ENCODE data around the gene BPNT1.
A peak's percentile ranks its signal among the peaks of the same experiment; 100 is the strongest.
"Not testable (repeated sequence)": the region's sequence is repeated elsewhere in the genome, so short reads cannot be mapped to it uniquely, and the experiment has no call there.

Gene BPNT1

DNA sequence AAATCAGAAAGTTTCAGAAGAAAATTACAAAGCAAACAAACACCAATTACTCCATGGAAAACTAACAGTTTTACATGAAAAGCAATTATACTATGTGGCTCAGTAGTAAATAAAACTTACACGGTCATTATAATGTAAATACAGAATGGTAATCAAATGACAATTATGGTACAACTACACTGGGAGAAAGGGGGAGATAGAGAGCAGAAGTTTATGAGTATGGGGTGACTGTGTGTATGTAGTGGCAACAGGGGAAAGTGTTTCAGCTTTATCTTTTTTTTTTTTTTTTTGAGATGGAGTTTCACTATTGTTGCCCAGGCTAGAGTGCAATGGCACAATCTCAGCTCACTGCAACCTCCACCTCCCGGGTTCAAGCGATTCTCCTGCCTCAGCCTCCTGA is 51.8 kb downstream of the BPNT1 start:
- not testable (repeated sequence) for H3K4me1 ChIP-seq (ENCODE audit: insufficient read depth, low read length, poor library complexity, severe bottlenecking)
- peak; percentile 46 for TF ChIP-seq CTCF (conservative IDR thresholded peaks at IDR 0.05; ENCODE audit: low read length)
- peaks cover 29% of the 10 kb centered on the region; the same call in 1 of the 2 replicates for H3K36me3 ChIP-seq (ENCODE audit: insufficient read depth, low read length)

DNA sequence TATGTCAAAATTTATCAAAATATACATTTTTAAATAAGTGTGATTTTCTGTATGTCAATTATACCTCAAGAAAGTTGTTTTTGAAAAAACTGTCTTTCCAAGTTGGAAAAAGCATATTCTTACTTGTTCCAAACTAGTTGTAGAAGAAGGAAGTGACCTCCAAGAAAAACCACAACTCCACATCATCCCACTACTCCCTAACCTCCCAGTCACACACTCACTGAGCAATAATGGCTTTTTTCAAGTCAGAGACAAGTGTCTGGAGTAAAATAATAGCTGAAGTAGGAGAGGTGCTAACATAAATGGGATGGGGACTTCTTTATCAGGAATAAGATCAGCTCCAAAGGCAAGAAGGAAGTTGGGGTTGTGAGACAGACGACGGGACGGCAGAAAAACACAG is 56.7 kb downstream of the BPNT1 start:
- H4K20me1 ChIP-seq (ENCODE audit: insufficient read depth, low read length, poor library complexity, severe bottlenecking) = peaks cover 7% of the 10 kb centered on the region
- no peak overlapping the region for H3K4me3 ChIP-seq (ENCODE audit: low read length, poor library complexity, severe bottlenecking)
- H2AFZ ChIP-seq (ENCODE audit: low read length) = no peak overlapping the region
- no peak for TF ChIP-seq CTCF (conservative IDR thresholded peaks at IDR 0.05; ENCODE audit: low read length)
- no peak for TF ChIP-seq EZH2phosphoT487 (IDR thresholded peaks at IDR 0.05; ENCODE audit: borderline replicate concordance)
- no peaks in the 10 kb centered on the region for H3F3A ChIP-seq (ENCODE audit: low read depth)
- H3K9me3 ChIP-seq (ENCODE audit: insufficient read depth, low read depth, low read length) = no peaks in the 10 kb centered on the region
- no peaks in the 10 kb centered on the region for H3K27me3 ChIP-seq (ENCODE audit: insufficient read depth, low read length, poor library complexity, severe bottlenecking)
- H3K36me3 ChIP-seq (ENCODE audit: insufficient read depth, low read length) = peaks cover 61% of the 10 kb centered on the region; the same call in 1 of the 2 replicates
- no peaks in the 10 kb centered on the region for H3K4me1 ChIP-seq (ENCODE audit: insufficient read depth, low read length, poor library complexity, severe bottlenecking)
- peaks cover 34% of the 10 kb centered on the region for H3K79me2 ChIP-seq (ENCODE audit: insufficient read depth, low read length)
- H3K9me2 ChIP-seq (replicated peaks; ENCODE audit: low read depth, low read length) = no peaks in the 10 kb centered on the region
- no peak overlapping the region for H3K9ac ChIP-seq (ENCODE audit: low read depth, low read length, poor library complexity, severe bottlenecking)
- H3K4me2 ChIP-seq (ENCODE audit: low read depth, low read length, poor library complexity, severe bottlenecking) = no peak overlapping the region

More for the DNA sequence above, 51.8 kb downstream of the BPNT1 start:
- not testable (repeated sequence) for H2AFZ ChIP-seq (ENCODE audit: low read length); H3K9me2 ChIP-seq (replicated peaks; ENCODE audit: low read depth, low read length); H3K9me3 ChIP-seq (ENCODE audit: insufficient read depth, low read depth, low read length); H3F3A ChIP-seq (ENCODE audit: low read depth); H3K27me3 ChIP-seq (ENCODE audit: insufficient read depth, low read length, poor library complexity, severe bottlenecking); H3K9ac ChIP-seq (ENCODE audit: low read depth, low read length, poor library complexity, severe bottlenecking); H4K20me1 ChIP-seq (ENCODE audit: insufficient read depth, low read length, poor library complexity, severe bottlenecking)
- Histone ChIP-seq H3K4me3 (ENCODE audit: low read length, poor library complexity, severe bottlenecking) (peak overlapping the region; percentile 2), H3K79me2 (ENCODE audit: insufficient read depth, low read length) (peaks cover 65% of the 10 kb centered on the region), H3K4me2 (ENCODE audit: low read depth, low read length, poor library complexity, severe bottlenecking) (peak overlapping the region; percentile 41)

DNA sequence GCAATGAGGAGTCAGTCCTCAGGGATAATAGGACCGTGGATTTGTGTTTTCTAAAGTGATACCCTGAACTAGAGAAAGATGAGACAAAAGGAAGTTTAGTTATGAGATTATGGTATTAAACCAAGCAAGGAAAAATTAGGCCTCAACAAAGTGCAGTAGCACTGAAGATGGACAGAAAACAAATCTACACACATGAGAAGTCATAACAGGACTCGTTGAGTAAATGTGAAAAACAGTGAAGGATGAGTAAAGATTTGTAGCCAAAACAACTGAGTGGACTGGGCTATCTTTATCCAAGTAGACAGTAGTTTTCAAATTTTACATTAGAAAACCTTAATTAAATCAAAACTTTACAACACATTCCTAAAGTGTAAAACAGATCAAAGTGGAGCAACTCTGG is 58.3 kb downstream of the BPNT1 start:
- Histone ChIP-seq H3K9me3 (ENCODE audit: insufficient read depth, low read depth, low read length) (no peaks in the 10 kb centered on the region), H3K27me3 (ENCODE audit: insufficient read depth, low read length, poor library complexity, severe bottlenecking) (no peaks in the 10 kb centered on the region), H3K36me3 (ENCODE audit: insufficient read depth, low read length) (peaks cover 61% of the 10 kb centered on the region; the same call in 1 of the 2 replicates), H3K9me2 (replicated peaks; ENCODE audit: low read depth, low read length) (no peaks in the 10 kb centered on the region), H3K4me2 (ENCODE audit: low read depth, low read length, poor library complexity, severe bottlenecking) (no peak overlapping the region), H3K79me2 (ENCODE audit: insufficient read depth, low read length) (peaks cover 18% of the 10 kb centered on the region; the same call in 1 of the 2 replicates), H2AFZ (ENCODE audit: low read length) (no peak overlapping the region), H3K4me1 (ENCODE audit: insufficient read depth, low read length, poor library complexity, severe bottlenecking) (no peaks in the 10 kb centered on the region), H3F3A (ENCODE audit: low read depth) (no peaks in the 10 kb centered on the region), H3K4me3 (ENCODE audit: low read length, poor library complexity, severe bottlenecking) (no peak overlapping the region), H3K9ac (ENCODE audit: low read depth, low read length, poor library complexity, severe bottlenecking) (no peak overlapping the region), H4K20me1 (ENCODE audit: insufficient read depth, low read length, poor library complexity, severe bottlenecking) (peaks cover 2% of the 10 kb centered on the region)
- no peak for TF ChIP-seq EZH2phosphoT487 (IDR thresholded peaks at IDR 0.05; ENCODE audit: borderline replicate concordance)
- no peak for TF ChIP-seq CTCF (conservative IDR thresholded peaks at IDR 0.05; ENCODE audit: low read length)
